Neural crest cell (in vitro differentiated cells): ENCODE results near the gene TBP. TPM values are rescaled to one million over a fixed set of nuclear protein-coding genes. Genes with fewer than 3 reads are reported as not detected.
"Not testable (repeated sequence)": the region's sequence is repeated elsewhere in the genome, so short reads cannot be mapped to it uniquely, and the experiment has no call there.

Source experiments
- DNase-seq: peaks from one replicate; pipeline ENCODE4 v3.0.0; 2021; ENCODE audit warnings: low read depth, mixed read lengths, low spot score
- H3K27ac Mint-ChIP-seq: one replicate; pipeline ENCODE4 v1.8.0; 2021; ENCODE audit warnings: mild to moderate bottlenecking, mixed read lengths; ENCODE audit not compliant: unreplicated experiment
- H3K27me3 Mint-ChIP-seq: 2 replicates; pipeline ENCODE4 v1.8.0; 2021; ENCODE audit warnings: low read depth, mild to moderate bottlenecking, mixed read lengths
- H3K36me3 Mint-ChIP-seq: 2 replicates; pipeline ENCODE4 v1.8.0; 2021; ENCODE audit warnings: low read depth, mild to moderate bottlenecking, mixed read lengths
- H3K4me1 Mint-ChIP-seq: 2 replicates; pipeline ENCODE4 v1.8.0; 2021; ENCODE audit warnings: mixed read lengths
- H3K4me3 Mint-ChIP-seq: one replicate; pipeline ENCODE4 v1.8.0; 2021; ENCODE audit warnings: mild to moderate bottlenecking, mixed read lengths
- H3K9me3 Mint-ChIP-seq: 2 replicates; pipeline ENCODE4 v1.8.0; 2021; ENCODE audit warnings: mixed read lengths
- CTCF ChIP-seq: fragments of 200-600 bp; sonication (generic); conservative IDR thresholded peaks from 2 replicates; pipeline ENCODE4 v1.5.0; 2021; ENCODE audit warnings: antibody characterized with exemption, mild to moderate bottlenecking
- long read RNA-seq: library from polyadenylated mRNA; unstranded; transcript quantifications from one replicate; pipeline ENCODE4 v2.0.0, GENCODE V29; 2020
- total RNA-seq: library from RNA; stranded (reverse); gene quantifications from 2 replicates; pipeline ENCODE4 v1.2.1, GENCODE V29; 2021

Gene TBP
- total RNA-seq, result 22.1 and 26.3 TPM in 2 replicates
- long read RNA-seq, partial matches to known transcripts, result 4 of 11 reads
- long read RNA-seq, other reads (novel, unspliced or antisense), result 2 of 11 reads

DNA sequence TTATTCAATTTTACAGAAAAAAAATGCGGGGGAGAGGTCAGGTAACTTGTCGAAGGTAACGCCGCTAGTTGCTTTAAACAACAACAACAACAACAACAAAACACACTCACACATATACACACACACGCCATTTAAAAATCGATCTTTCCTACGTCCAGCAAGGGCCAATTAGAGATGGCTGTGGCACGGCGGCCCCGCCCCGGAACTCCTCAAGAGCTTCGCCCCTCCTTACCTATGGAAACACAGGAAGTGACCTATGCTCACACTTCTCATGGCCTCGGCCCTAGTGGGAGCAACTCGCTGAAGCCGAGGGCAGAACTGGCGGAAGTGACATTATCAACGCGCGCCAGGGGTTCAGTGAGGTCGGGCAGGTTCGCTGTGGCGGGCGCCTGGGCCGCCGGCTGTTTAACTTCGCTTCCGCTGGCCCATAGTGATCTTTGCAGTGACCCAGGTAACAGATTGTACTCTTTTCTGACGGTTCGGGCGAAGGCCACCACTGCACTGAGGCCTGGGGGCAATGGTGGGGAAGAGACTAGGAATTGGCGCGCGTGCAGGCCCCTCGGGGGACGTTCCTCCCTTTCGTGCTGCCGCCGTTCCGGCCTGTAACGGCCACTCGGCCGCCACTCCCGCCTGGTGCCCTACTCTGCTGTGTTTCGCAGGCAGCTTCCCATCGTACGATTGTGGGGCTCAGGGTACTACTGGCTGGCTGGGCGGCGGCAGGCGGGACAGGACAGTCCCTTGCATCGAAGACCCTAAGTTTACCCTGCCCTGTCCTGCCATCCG is at the start of gene TBP:
Gene TBP, plus strand, starts transcription at position 357 of the 783 bp plus-strand sequence. CDS start 2,661 bp downstream, outside the sequence.
- Mint-ChIP-seq H3K4me3 (no peak within 1 kb of the TSS), H3K27ac (no peak within 1 kb of the TSS), H3K27me3 (no peaks in the 10 kb centered on the region), H3K9me3 (no peaks in the 10 kb centered on the region), H3K36me3 (peaks cover 2% of the 10 kb centered on the region), H3K4me1 (peaks cover 14% of the 10 kb centered on the region)
- no peak for TF ChIP-seq CTCF
- peak; percentile 89 for DNase-seq

DNA sequence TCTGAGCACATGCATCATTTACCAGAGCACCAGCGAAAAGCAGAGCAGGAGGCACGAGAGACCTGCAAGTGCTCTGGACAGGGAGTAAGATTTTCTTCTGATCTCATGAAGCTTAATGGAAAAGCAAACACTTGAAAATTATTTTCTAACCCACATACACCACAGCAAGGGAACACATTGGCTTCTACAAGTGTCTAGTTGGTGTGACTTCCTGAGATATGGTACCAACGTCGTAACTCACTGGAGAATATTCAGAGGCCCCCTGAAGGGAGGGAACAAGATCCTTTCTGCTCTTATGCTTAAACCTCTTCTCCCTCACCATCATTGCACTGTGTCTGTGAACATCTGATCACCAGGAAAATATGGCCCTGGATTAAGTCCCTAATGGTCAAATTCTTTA is 49.7 kb upstream of the TBP start:
- peaks cover 29% of the 10 kb centered on the region for H3K27me3 Mint-ChIP-seq
- H3K27ac Mint-ChIP-seq, result no peak overlapping the region
- peaks cover 22% of the 10 kb centered on the region for H3K9me3 Mint-ChIP-seq
- DNase-seq, result no peak
- H3K4me3 Mint-ChIP-seq, result no peak overlapping the region
- peaks cover 13% of the 10 kb centered on the region for H3K36me3 Mint-ChIP-seq
- TF ChIP-seq CTCF, result no peak
- no peaks in the 10 kb centered on the region for H3K4me1 Mint-ChIP-seq

- no peak for TF ChIP-seq CTCF
- H3K4me1 Mint-ChIP-seq, result no peaks in the 10 kb centered on the region
- DNase-seq, result no peak
- H3K9me3 Mint-ChIP-seq, result peaks cover 21% of the 10 kb centered on the region
- peaks cover 13% of the 10 kb centered on the region for H3K36me3 Mint-ChIP-seq
- H3K4me3 Mint-ChIP-seq, result no peak overlapping the region
- no peak overlapping the region for H3K27ac Mint-ChIP-seq
- H3K27me3 Mint-ChIP-seq, result peaks cover 25% of the 10 kb centered on the region
Observed at GRCh38 chr6:170505306-170505705, 48.9 kb upstream of the TBP start.

DNA sequence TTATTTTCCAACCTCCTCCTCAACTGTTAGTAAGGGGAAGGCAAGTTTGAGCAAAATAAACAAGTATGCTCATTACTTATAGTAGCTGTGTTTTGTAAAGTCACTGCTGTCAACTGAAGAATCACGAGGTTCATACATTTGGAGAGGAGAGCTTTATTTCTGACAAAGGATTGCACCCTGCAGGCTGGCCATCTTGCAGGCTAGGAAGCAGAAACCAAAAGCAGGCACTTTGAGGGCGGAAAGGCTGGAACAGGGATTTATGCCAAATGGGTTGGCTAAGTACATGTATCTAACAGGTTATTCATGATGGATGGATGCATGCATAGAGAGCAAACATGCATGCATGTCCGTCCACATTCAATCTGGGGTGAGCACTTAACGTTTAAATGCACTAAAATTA is 47.7 kb upstream of the TBP start:
- DNase-seq, result no peak
- H3K4me3 Mint-ChIP-seq, result no peak overlapping the region
- no peaks in the 10 kb centered on the region for H3K4me1 Mint-ChIP-seq
- H3K27me3 Mint-ChIP-seq, result peaks cover 13% of the 10 kb centered on the region
- no peak overlapping the region for H3K27ac Mint-ChIP-seq
- peaks cover 10% of the 10 kb centered on the region for H3K9me3 Mint-ChIP-seq
- H3K36me3 Mint-ChIP-seq, result peaks cover 6% of the 10 kb centered on the region
- no peak for TF ChIP-seq CTCF

- not testable (repeated sequence) for H3K36me3 Mint-ChIP-seq, H3K4me1 Mint-ChIP-seq, H3K9me3 Mint-ChIP-seq, H3K27me3 Mint-ChIP-seq, H3K4me3 Mint-ChIP-seq, DNase-seq, H3K27ac Mint-ChIP-seq
Observed at GRCh38 chr6:170507728-170508127, 46.4 kb upstream of the TBP start.

DNA sequence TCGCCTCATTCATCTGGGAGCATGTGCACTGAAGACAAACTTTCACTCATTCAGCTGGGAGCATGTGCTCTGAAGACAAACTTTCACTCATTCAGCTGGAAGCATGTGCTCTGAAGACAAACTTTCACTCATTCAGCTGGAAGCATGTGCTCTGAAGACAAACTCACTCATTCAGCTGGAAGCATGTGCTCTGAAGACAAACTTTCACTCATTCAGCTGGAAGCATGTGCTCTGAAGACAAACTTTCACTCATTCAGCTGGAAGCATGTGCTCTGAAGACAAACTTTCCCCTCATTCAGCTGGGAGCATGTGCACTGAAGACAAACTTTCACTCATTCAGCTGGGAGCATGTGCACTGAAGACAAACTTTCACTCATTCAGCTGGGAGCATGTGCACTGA is 45.9 kb upstream of the TBP start:
- H3K36me3 Mint-ChIP-seq, H3K27ac Mint-ChIP-seq, H3K27me3 Mint-ChIP-seq, H3K9me3 Mint-ChIP-seq, H3K4me3 Mint-ChIP-seq, DNase-seq, H3K4me1 Mint-ChIP-seq: not testable (repeated sequence)

DNA sequence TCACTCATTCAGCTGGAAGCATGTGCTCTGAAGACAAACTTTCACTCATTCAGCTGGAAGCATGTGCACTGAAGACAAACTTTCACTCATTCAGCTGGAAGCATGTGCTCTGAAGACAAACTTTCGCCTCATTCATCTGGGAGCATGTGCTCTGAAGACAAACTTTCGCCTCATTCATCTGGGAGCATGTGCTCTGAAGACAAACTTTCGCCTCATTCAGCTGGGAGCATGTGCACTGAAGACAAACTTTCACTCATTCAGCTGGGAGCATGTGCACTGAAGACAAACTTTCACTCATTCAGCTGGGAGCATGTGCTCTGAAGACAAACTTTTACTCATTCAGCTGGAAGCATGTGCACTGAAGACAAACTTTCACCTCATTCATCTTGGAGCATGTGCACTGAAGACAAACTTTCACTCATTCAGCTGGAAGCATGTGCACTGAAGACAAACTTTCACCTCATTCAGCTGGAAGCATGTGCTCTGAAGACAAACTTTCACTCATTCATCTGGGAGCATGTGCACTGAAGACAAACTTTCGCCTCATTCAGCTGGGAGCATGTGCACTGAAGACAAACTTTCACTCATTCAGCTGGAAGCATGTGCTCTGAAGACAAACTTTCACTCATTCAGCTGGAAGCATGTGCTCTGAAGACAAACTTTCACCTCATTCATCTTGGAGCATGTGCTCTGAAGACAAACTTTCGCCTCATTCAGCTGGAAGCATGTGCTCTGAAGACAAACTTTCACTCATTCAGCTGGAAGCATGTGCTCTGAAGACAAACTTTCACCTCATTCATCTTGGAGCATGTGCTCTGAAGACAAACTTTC is 45.1 kb upstream of the TBP start:
- DNase-seq, H3K4me1 Mint-ChIP-seq, H3K36me3 Mint-ChIP-seq, H3K9me3 Mint-ChIP-seq, H3K27me3 Mint-ChIP-seq, H3K4me3 Mint-ChIP-seq, H3K27ac Mint-ChIP-seq: not testable (repeated sequence)
